ENCODE results near the gene TRIM54. TPM values are rescaled to one million over a fixed set of nuclear protein-coding genes. Genes with fewer than 3 reads are reported as not detected.

Gene TRIM54
- total and polyA plus RNA-seq, 9 of the 15 experiments (the other 6 are each of a cell fraction or from before 2014, with no cell fraction given) = not detected

- TF ChIP-seq HOMEZ (CRISPR knock-in tag; IDR thresholded peaks at IDR 0.05) (no peak), SP1 (CRISPR knock-in tag; IDR thresholded peaks at IDR 0.05) (peak; percentile 72), ATF7 (IDR thresholded peaks at IDR 0.05) (peak; percentile 85; the same call in 1 of the 2 replicates), THAP12 (CRISPR knock-in tag; IDR thresholded peaks at IDR 0.05) (no peak), CHD1 (IDR thresholded peaks at IDR 0.05; ENCODE audit: low read length) (no peak), PREB (CRISPR knock-in tag; IDR thresholded peaks at IDR 0.05) (no peak), ZNF324 (CRISPR knock-in tag; IDR thresholded peaks at IDR 0.05) (no peak), TBP (optimal IDR thresholded peaks at IDR 0.05; ENCODE audit: low read depth, low read length) (no peak), ZFP1 (CRISPR knock-in tag; IDR thresholded peaks at IDR 0.05) (no peak), ZNF318 (IDR thresholded peaks at IDR 0.05; ENCODE audit: borderline replicate concordance in 1 of 2, low read depth in 1 of 2) (peak in 1 of 2 experiments; percentile 82; a peak in 2 of 4 replicates), TARDBP (IDR thresholded peaks at IDR 0.05) (no peak), ARNT (IDR thresholded peaks at IDR 0.05) (0 out of 4 replicates have a peak, but pooled peaks of 1 of the 2 experiments have one; percentile 48), SMARCA5 (IDR thresholded peaks at IDR 0.05) (no peak)
Measured at GRCh38 chr2:27320958-27321543, 38.8 kb downstream of the TRIM54 start (continued).
